Astrocyte (in vitro differentiated cells and primary cell): ENCODE data around the gene PBRM1. TPM values are rescaled to one million over a fixed set of nuclear protein-coding genes. Genes with fewer than 3 reads are reported as not detected.

Experiments
- DNase-seq: peaks from one replicate; pipeline ENCODE4 v3.0.0-alpha.2; 2010; ENCODE audit warnings: low read depth
- FAIRE-seq: peaks from 2 replicates; lab custom pipeline; 2011; peaks lifted over from hg19 to GRCh38; lab: Jason Lieb, UNC
- H2AFZ ChIP-seq: 2 replicates; pipeline ENCODE4 v1.6.0; 2012; ENCODE audit warnings: low read depth, low read length, inconsistent platforms
- H3K27ac ChIP-seq: 2 replicates; pipeline ENCODE4 v1.5.1; 2011; ENCODE audit warnings: low read depth, low read length, inconsistent platforms
- H3K27me3 ChIP-seq: 2 replicates; pipeline ENCODE4 v1.6.0; 2011; ENCODE audit warnings: low read length, inconsistent platforms; ENCODE audit not compliant: insufficient read depth
- H3K36me3 ChIP-seq: 2 replicates; pipeline ENCODE4 v1.5.1; 2011; ENCODE audit warnings: low read length, inconsistent platforms; ENCODE audit not compliant: insufficient read depth
- H3K4me1 ChIP-seq: 2 replicates; pipeline ENCODE4 v1.5.1; 2011; ENCODE audit warnings: low read length, inconsistent platforms; ENCODE audit not compliant: insufficient read depth
- H3K4me2 ChIP-seq: 2 replicates; pipeline ENCODE4 v1.6.0; 2012; ENCODE audit warnings: low read length, inconsistent platforms
- H3K4me3 ChIP-seq: 2 replicates; pipeline ENCODE4 v1.5.1; 2011; ENCODE audit warnings: low read depth, mild to moderate bottlenecking, low read length, inconsistent platforms; ENCODE audit not compliant: insufficient read depth
- H3K79me2 ChIP-seq: 2 replicates; pipeline ENCODE4 v1.6.0; 2012; ENCODE audit warnings: mild to moderate bottlenecking, low read length, inconsistent platforms; ENCODE audit not compliant: insufficient read depth
- H3K9ac ChIP-seq: 2 replicates; pipeline ENCODE4 v1.6.0; 2012; ENCODE audit warnings: mild to moderate bottlenecking, low read length, inconsistent platforms
- H3K9me3 ChIP-seq: 2 replicates; pipeline ENCODE4 v1.5.1; 2012; ENCODE audit warnings: low read depth, mild to moderate bottlenecking, low read length, inconsistent platforms; ENCODE audit not compliant: insufficient read depth
- H4K20me1 ChIP-seq: 2 replicates; pipeline ENCODE4 v1.6.0; 2012; ENCODE audit warnings: low read length, inconsistent platforms; ENCODE audit not compliant: insufficient read depth
- H3K27ac Mint-ChIP-seq: one replicate; pipeline ENCODE4 v1.8.0; 2021; ENCODE audit warnings: mild to moderate bottlenecking, mixed read lengths; ENCODE audit not compliant: unreplicated experiment
- H3K27me3 Mint-ChIP-seq: one replicate; pipeline ENCODE4 v1.8.0; 2021; ENCODE audit warnings: low read depth, mixed read lengths; ENCODE audit not compliant: unreplicated experiment
- H3K36me3 Mint-ChIP-seq: one replicate; pipeline ENCODE4 v1.8.0; 2021; ENCODE audit warnings: low read depth, mixed read lengths; ENCODE audit not compliant: unreplicated experiment
- H3K4me1 Mint-ChIP-seq: one replicate; pipeline ENCODE4 v1.8.0; 2021; ENCODE audit warnings: low read depth, mixed read lengths; ENCODE audit not compliant: unreplicated experiment
- H3K4me3 Mint-ChIP-seq: one replicate; pipeline ENCODE4 v1.8.0; 2021; ENCODE audit warnings: mild to moderate bottlenecking, moderate library complexity, mixed read lengths; ENCODE audit not compliant: unreplicated experiment
- H3K9me3 Mint-ChIP-seq: one replicate; pipeline ENCODE4 v1.8.0; 2021; ENCODE audit warnings: mild to moderate bottlenecking, mixed read lengths; ENCODE audit not compliant: unreplicated experiment
- CTCF ChIP-seq: IDR thresholded peaks from 2 replicates; pipeline ENCODE4 v1.5.1; 2011; ENCODE audit warnings: low read depth, mild to moderate bottlenecking, inconsistent platforms, low read length, moderate library complexity; ENCODE audit not compliant: insufficient read depth
- EZH2 ChIP-seq: IDR thresholded peaks from 2 replicates; pipeline ENCODE4 v1.6.1; 2012; ENCODE audit warnings: mild to moderate bottlenecking, low read length, inconsistent platforms; ENCODE audit not compliant: insufficient read depth
- total RNA-seq: library from RNA; stranded (reverse); gene quantifications from 2 replicates; pipeline ENCODE4 v1.2.1, GENCODE V29; 2021

PBRM1 gene
- total RNA-seq, 1 donor from 2014 or later = 54.5 TPM

DNA sequence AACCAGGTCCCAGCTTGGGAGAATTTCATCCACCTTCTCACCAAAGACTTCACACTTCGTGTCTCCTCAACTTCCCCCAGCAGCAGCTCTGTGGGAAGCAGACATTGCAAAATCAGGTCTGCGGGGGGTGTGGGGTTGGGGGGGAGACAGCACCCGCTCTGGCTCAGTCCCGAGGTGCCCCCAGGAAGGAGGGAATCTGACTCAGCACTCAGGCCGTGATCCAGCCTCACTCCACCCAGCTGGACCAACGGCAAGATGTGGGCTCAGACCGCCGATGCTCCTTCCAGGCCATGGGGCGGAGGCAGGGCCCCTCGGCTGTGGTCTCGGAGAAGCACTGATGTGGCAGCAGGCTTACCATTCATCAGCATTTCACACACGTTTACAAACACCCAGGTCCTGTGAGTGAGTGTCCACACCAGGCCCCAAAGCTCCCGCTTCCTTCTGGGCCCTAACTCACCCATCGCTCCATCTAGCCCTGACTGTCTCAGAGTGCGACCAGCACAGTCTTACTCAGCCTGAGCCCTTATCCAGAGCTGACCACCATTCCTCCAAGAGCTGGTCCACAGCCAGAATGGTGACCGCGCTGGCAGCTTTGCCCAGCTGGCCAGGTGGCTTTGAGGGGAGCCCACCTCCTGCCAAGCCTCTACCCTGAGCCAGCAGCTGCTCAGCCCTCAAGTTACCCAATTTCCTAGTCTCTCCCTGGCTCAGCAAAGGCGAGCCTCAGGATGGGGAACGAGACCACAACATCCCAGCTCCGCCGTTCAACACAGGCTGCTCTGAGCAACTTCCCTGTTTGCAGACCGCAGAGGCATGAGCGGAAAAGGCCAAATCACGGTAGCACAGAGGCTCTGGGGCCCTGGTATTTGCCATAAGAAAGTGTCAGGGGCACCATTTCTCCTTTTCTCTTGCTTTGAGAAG, 187.3 kb downstream of the PBRM1 start:
- no peak for FAIRE-seq
- Histone ChIP-seq H3K9me3 (no peaks in the 10 kb centered on the region), H3K4me2 (peak overlapping the region; percentile 34), H3K27me3 (no peaks in the 10 kb centered on the region), H4K20me1 (peaks cover 5% of the 10 kb centered on the region), H3K27ac (peak overlapping the region; percentile 17), H3K4me3 (no peak overlapping the region), H2AFZ (peak overlapping the region; percentile 14), H3K9ac (no peak overlapping the region), H3K79me2 (no peaks in the 10 kb centered on the region), H3K36me3 (no peaks in the 10 kb centered on the region), H3K4me1 (peaks cover 22% of the 10 kb centered on the region)
- Mint-ChIP-seq H3K27ac (no peak overlapping the region), H3K4me1 (peaks cover 2% of the 10 kb centered on the region), H3K9me3 (no peaks in the 10 kb centered on the region), H3K4me3 (no peak overlapping the region), H3K36me3 (peaks cover 3% of the 10 kb centered on the region), H3K27me3 (peaks cover 14% of the 10 kb centered on the region)
- peak; percentile 76 for DNase-seq
- TF ChIP-seq EZH2 = no peak
- no peak for TF ChIP-seq CTCF

DNA sequence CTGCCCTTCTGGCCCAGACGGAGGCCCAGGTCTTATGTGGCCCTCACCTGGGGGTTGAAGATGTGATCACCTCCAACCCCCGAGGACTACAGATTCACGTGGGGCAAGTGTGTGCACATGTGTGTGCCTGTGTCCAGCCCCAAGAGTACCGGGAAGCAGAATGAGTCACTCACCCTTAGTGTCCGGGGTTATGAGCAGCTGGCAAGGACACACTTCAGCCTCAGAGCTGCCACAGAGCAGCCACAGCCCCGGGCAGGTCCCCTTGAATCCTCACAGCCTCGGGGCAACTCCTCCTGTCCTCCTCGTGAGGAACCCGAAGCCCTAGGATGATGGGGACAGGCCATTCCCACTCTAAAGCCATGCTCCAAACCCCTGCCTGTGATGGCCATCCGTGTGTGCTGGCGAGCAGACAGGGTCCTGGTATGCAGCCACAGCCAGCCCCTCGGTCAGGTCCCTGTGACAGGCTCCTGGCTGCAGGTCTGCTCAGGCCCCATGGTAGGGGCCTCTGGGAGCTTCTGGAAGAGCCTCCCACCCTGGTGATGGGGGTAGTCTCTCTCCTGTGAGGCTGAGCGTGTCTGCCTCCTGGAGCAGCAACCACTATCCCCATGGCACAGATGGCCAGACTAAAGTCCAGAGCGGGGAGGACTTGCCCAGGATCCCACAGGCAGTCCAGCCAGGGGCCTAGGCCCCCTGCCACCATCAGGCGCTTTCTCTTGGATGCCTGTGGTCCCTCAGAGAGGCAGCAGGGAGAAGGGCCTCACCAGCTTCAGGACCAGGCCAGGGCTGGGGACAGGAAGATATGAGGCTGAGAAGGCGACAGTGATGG, 189.7 kb downstream of the PBRM1 start:
- H3K4me3 Mint-ChIP-seq = no peak overlapping the region
- H4K20me1 ChIP-seq = peaks cover 14% of the 10 kb centered on the region
- H3K4me3 ChIP-seq = no peak overlapping the region
- peaks cover 15% of the 10 kb centered on the region for H3K4me1 Mint-ChIP-seq
- H3K4me1 ChIP-seq = peaks cover 28% of the 10 kb centered on the region
- no peaks in the 10 kb centered on the region for H3K79me2 ChIP-seq
- H3K36me3 ChIP-seq = no peaks in the 10 kb centered on the region
- FAIRE-seq (no peak), DNase-seq (peak; percentile 42)
- TF ChIP-seq EZH2 (no peak), CTCF (no peak)
- H3K27ac ChIP-seq = no peak overlapping the region
- H3K36me3 Mint-ChIP-seq = peaks cover 8% of the 10 kb centered on the region
- no peaks in the 10 kb centered on the region for H3K9me3 Mint-ChIP-seq
- H2AFZ ChIP-seq = no peak overlapping the region
- peaks cover 11% of the 10 kb centered on the region for H3K27me3 Mint-ChIP-seq
- no peaks in the 10 kb centered on the region for H3K9me3 ChIP-seq
- H3K4me2 ChIP-seq = no peak overlapping the region
- H3K9ac ChIP-seq = no peak overlapping the region
- H3K27me3 ChIP-seq = no peaks in the 10 kb centered on the region
- no peak overlapping the region for H3K27ac Mint-ChIP-seq

Other genes starting within 250 kb of the PBRM1 start
- gene SEMA3G, start 240.8 kb downstream of the PBRM1 start, total RNA-seq = 0.09 and 0.26 TPM in 2 replicates
- 5.4 and 12.4 TPM in 2 replicates for gene TNNC1, start 231.9 kb downstream of the PBRM1 start, total RNA-seq
- gene NISCH, start 230.3 kb downstream of the PBRM1 start, total RNA-seq = 118 TPM in 2 replicates
- gene STAB1, start 190.6 kb downstream of the PBRM1 start, total RNA-seq = 0.39 TPM in 1 of 2 replicates, not detected in the other
- gene NT5DC2, start 152.1 kb downstream of the PBRM1 start, total RNA-seq = 178 and 189 TPM in 2 replicates
- 22.9 and 26.0 TPM in 2 replicates for gene UQCC5, start 149.3 kb downstream of the PBRM1 start, total RNA-seq
- gene GNL3, start 119 bp upstream of the PBRM1 start, total RNA-seq = 85.4 and 93.7 TPM in 2 replicates
- gene GLT8D1, start 19.9 kb upstream of the PBRM1 start, total RNA-seq = 78.2 and 95.5 TPM in 2 replicates
- 110 and 119 TPM in 2 replicates for gene SPCS1, start 20.2 kb upstream of the PBRM1 start, total RNA-seq
- gene NEK4, start 85.0 kb upstream of the PBRM1 start, total RNA-seq = 14.8 and 15.1 TPM in 2 replicates
- not detected in 2 replicates for gene ITIH1, start 91.7 kb upstream of the PBRM1 start, total RNA-seq
- gene ITIH3, start 108.9 kb upstream of the PBRM1 start, total RNA-seq = 0.16 and 0.36 TPM in 2 replicates
- gene ITIH4, start 144.8 kb upstream of the PBRM1 start, total RNA-seq = 2.8 and 5.3 TPM in 2 replicates
- not detected in 2 replicates for gene MUSTN1, start 149.1 kb upstream of the PBRM1 start, total RNA-seq
- gene STIMATE, start 211.6 kb upstream of the PBRM1 start, total RNA-seq = 12.1 and 14.7 TPM in 2 replicates